Kidney (tissue), 14 donors: Measurements from ENCODE around the gene PITX2. TPM values are rescaled to one million over a fixed set of nuclear protein-coding genes. Genes with fewer than 3 reads are reported as not detected.

Source experiments
- DNase-seq, 5 donors: peaks; one replicate each; pipeline ENCODE4 v3.0.0-alpha.2; 2013 to 2020
- FAIRE-seq: peaks from 2 replicates; lab custom pipeline; 2012; peaks lifted over from hg19 to GRCh38; lab: Jason Lieb, UNC
- H3K27ac ChIP-seq, 2 donors: one replicate each; pipeline ENCODE4 v1.7.0; 2013; ENCODE audit warnings: low read depth in 2 of 2, low read length in 2 of 2, inconsistent platforms in 1 of 2
- H3K27me3 ChIP-seq: one replicate; pipeline ENCODE4 v1.7.1; 2013; ENCODE audit warnings: low read length, inconsistent platforms; ENCODE audit not compliant: control insufficient read depth, insufficient read depth
- H3K36me3 ChIP-seq, 3 donors: one replicate each; pipeline versions ENCODE4 v1.7.0 to v1.7.1; 2013; ENCODE audit warnings: low read length in 3 of 3, control low read depth in 1 of 3, inconsistent platforms in 1 of 3; ENCODE audit not compliant: insufficient read depth in 3 of 3, control insufficient read depth in 2 of 3
- H3K4me1 ChIP-seq, 3 donors: one replicate each; pipeline versions ENCODE4 v1.7.0 to v1.7.1; 2013; ENCODE audit warnings: low read length in 3 of 3, inconsistent platforms in 1 of 3, low read depth in 1 of 3; ENCODE audit not compliant: control insufficient read depth in 2 of 3, insufficient read depth in 2 of 3
- H3K4me3 ChIP-seq, 3 donors: one replicate each; pipeline versions ENCODE4 v1.7.0 to v1.8.1; 2013; ENCODE audit warnings: low read length in 3 of 3, control low read depth in 1 of 3, inconsistent platforms in 1 of 3
- H3K9ac ChIP-seq, 3 donors: one replicate each; pipeline versions ENCODE4 v1.7.0 to v1.7.1; 2013; ENCODE audit warnings: low read length in 3 of 3, control low read depth in 1 of 3, inconsistent platforms in 1 of 3
- H3K9me3 ChIP-seq, 3 donors: one replicate each; pipeline versions ENCODE4 v1.7.0 to v1.7.1; 2013; ENCODE audit warnings: low read length in 3 of 3, control low read depth in 1 of 3, inconsistent platforms in 1 of 3; ENCODE audit not compliant: control insufficient read depth in 2 of 3, insufficient read depth in 1 of 3
- intact Hi-C: fragments of 100-400 bp; cut with DNase I; formaldehyde crosslinking; loops from one replicate; pipeline ENCODE4 v1.11.1; 2022
- polyA plus RNA-seq: library from polyadenylated mRNA; stranded (reverse); fragments of 350-450 nt; fragmentation: Illumina TruSeq; extraction: RNeasy Lipid Tissue Mini Kit (QIAGEN cat#74804); gene quantifications from one replicate; pipeline ENCODE4 v1.2.3, GENCODE V29; 2014; ENCODE audit warnings: low read depth, low replicate concordance; ENCODE audit not compliant: insufficient read depth
- total RNA-seq: library from RNA; stranded (reverse); fragmentation: NEBNext Ultra II Directional; extraction: Animal tissue kit (Norgen Biotek cat#: 25700); gene quantifications from one replicate; pipeline ENCODE4 v1.2.1, GENCODE V29; 2021
- TF ChIP-seq, protein P1 (sequence below): IDR thresholded peaks from 3 replicates; pipeline ENCODE4 v1.5.1; 2012; ENCODE audit warnings: mild to moderate bottlenecking, moderate library complexity, borderline replicate concordance; ENCODE audit not compliant: insufficient read depth; ENCODE audit errors: extremely low read depth
- donor health status: control.
- donor health status: control.
- donor health status: control.
- donor health status: control.
- donor health status: control.
- donor health status: DM: yes; HTN: yes; CAD: no.
- donor health status: Normal renal cell carcinoma (clear cell type).

PITX2 gene
- total and polyA plus RNA-seq, 2 donors from 2014 or later = 0.71 to 3.2 TPM

DNA sequence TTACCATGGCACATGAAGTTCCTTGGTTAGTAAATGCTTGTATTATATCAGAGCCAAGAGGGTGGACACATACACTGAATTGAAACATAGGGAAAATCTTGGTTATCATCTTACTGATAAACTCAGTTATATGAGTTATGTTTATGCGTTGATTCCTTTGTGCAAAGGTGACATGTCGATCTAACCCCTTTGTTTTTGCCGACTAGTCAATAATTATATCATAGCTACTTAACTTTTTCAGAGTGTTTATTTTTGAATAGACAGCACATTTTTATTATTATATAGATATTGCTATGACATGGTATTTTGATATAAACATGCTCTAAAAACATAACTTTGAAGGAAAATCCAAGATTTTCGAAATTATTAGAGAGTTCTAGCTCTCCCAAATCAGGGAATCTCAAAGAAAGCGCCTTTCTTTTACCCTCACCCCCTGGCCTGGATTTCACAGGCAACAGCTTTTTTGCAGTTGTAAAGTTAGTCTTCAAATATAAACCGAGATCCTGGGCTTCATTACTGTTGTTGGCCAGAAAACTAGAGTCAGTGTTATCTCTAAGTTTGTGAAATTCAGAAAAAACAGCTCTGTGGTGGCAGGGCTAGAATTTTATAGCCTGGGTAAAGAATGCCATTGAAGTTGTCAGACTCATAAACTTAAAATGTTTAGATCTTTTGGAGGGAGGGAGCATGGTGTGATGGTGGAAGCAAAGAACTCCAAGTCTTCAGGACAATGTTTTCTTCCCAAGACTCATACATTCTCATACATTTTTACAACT is 45.8 kb upstream of the PITX2 start:
- H3K4me1 ChIP-seq = no peaks in the 10 kb centered on the region
- H3K4me3 ChIP-seq = no peak overlapping the region
- H3K36me3 ChIP-seq = no peaks in the 10 kb centered on the region
- peak in 1 of 5 donors; percentile 2 for DNase-seq
- no peak overlapping the region for H3K9ac ChIP-seq
- FAIRE-seq = no peak
- H3K27me3 ChIP-seq = no peaks in the 10 kb centered on the region
- TF ChIP-seq, protein P1, sequence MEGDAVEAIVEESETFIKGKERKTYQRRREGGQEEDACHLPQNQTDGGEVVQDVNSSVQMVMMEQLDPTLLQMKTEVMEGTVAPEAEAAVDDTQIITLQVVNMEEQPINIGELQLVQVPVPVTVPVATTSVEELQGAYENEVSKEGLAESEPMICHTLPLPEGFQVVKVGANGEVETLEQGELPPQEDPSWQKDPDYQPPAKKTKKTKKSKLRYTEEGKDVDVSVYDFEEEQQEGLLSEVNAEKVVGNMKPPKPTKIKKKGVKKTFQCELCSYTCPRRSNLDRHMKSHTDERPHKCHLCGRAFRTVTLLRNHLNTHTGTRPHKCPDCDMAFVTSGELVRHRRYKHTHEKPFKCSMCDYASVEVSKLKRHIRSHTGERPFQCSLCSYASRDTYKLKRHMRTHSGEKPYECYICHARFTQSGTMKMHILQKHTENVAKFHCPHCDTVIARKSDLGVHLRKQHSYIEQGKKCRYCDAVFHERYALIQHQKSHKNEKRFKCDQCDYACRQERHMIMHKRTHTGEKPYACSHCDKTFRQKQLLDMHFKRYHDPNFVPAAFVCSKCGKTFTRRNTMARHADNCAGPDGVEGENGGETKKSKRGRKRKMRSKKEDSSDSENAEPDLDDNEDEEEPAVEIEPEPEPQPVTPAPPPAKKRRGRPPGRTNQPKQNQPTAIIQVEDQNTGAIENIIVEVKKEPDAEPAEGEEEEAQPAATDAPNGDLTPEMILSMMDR = no peak
- H3K9me3 ChIP-seq = no peaks in the 10 kb centered on the region
- H3K27ac ChIP-seq = no peak overlapping the region
- intact Hi-C loops = no loop called here

DNA sequence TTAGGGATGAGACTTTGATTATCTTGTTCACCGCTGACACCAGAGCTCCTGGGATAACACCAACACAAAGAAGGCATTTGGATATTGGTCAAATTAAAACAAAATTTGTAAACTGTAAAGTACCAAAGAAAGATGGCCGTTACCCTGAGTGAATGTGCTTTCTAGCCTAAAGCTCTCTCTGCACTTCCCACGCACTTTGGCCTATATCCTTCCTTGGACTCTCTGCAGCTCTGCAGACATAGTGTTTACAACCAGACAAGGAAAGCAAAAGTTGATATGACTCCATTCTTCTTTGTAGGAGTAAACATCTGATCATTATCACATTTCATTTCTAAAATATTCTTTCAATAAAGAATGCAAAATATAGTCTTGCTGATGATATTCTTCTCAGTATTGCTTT is 44.8 kb upstream of the PITX2 start:
- no peak overlapping the region for H3K4me3 ChIP-seq
- TF ChIP-seq, protein P1 = no peak
- H3K36me3 ChIP-seq = no peaks in the 10 kb centered on the region
- no peak for FAIRE-seq
- intact Hi-C loops = no loop called here
- H3K9me3 ChIP-seq = no peaks in the 10 kb centered on the region
- no peak overlapping the region for H3K27ac ChIP-seq
- H3K9ac ChIP-seq = no peak overlapping the region
- no peaks in the 10 kb centered on the region for H3K27me3 ChIP-seq
- no peaks in the 10 kb centered on the region for H3K4me1 ChIP-seq
- peak in 1 of 5 donors; percentile 3 for DNase-seq

DNA sequence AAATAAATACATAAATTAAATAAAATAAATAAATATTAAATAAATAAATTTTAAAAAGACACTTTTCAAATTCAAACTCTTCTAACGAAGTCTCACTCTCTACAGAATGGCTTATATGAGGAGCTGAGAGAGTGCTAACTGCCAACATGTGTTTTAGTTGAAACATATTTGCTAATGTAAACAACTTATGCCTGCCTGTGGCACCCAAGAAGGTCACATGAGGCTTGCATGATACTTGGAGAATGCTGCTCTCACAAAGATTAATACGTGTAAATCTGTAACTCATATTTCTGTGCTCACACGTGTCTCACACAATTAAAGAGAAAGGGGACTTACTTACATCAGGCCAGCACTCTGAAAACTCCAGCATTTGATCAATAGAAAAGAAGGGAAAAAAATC is 43.2 kb upstream of the PITX2 start:
- Histone ChIP-seq H3K9ac (no peak overlapping the region), H3K4me1 (no peaks in the 10 kb centered on the region), H3K4me3 (no peak overlapping the region), H3K27ac (no peak overlapping the region), H3K9me3 (no peaks in the 10 kb centered on the region), H3K36me3 (no peaks in the 10 kb centered on the region), H3K27me3 (no peaks in the 10 kb centered on the region)
- DNase-seq (no peak), FAIRE-seq (no peak)
- intact Hi-C loops = no loop called here
- TF ChIP-seq, protein P1 = no peak
